HCT116 (cell line): Measurements from ENCODE around the gene MTSS2. TPM values are rescaled to one million over a fixed set of nuclear protein-coding genes. Genes with fewer than 3 reads are reported as not detected.

Experiments used
- ATAC-seq: fragments of 200-7000 bp; cut with Tn5 transposase; 2 replicates; pipeline ENCODE4 v1.9.1; 2020; ENCODE audit warnings: mild to moderate bottlenecking, moderate library complexity
- BruUV-seq: library from RNA; stranded (reverse); fragments of 400-500 nt; replicated peaks from 2 replicates; lab custom pipeline; 2021; lab: Mats Ljungman, UMichigan
- CTCF ChIA-PET: fragments of 300-600 bp; sonication (Branson Sonifier 250); formaldehyde crosslinking; loops from one replicate; lab custom pipeline; 2021; ENCODE audit warnings: antibody characterized with exemption; lab: Charles Lee
- POLR2A ChIA-PET: fragments of 300-600, 350-600 bp; sonication (Branson Sonifier 250); formaldehyde crosslinking; loops from one replicate; lab custom pipeline; 2021; ENCODE audit warnings: antibody characterized with exemption; lab: Charles Lee
- RAD21 ChIA-PET, 2 experiments: fragments of 300-600 bp; sonication (Branson Sonifier 250); formaldehyde crosslinking; loops; one replicate each; lab custom pipeline; 2023; ENCODE audit warnings: low total read pairs in 2 of 2; ENCODE audit not compliant: uncharacterized antibody in 2 of 2, unreplicated experiment in 2 of 2, low non-redundant PET in 1 of 2; lab: Charles Lee
- DNase-seq: peaks from one replicate; pipeline ENCODE4 v3.0.0-alpha.2; 2010; ENCODE audit warnings: low read depth, low spot score
- H2AFZ ChIP-seq: fragments of 200-600 bp; shearing (Covaris generic), sonication (generic); 2 replicates; pipeline ENCODE4 v1.6.1; 2017; ENCODE audit warnings: low read depth, mixed run types, mixed read lengths, antibody characterized with exemption, low read length; ENCODE audit not compliant: poor library complexity, severe bottlenecking
- H3K27ac ChIP-seq: 2 replicates; pipeline ENCODE4 v1.5.1; 2012; ENCODE audit warnings: low read depth, low read length
- H3K27me3 ChIP-seq: fragments of 200-600 bp; sonication (generic); 2 replicates; pipeline ENCODE4 v1.6.1; 2016; ENCODE audit warnings: mixed run types, low read length, mixed read lengths; ENCODE audit not compliant: insufficient read depth
- H3K36me3 ChIP-seq, 2 experiments: fragments of 200-500 bp in 1 of 2; fragments of 200-600 bp in 1 of 2; sonication (Bioruptor generic) in 1 of 2; sonication (generic) in 1 of 2; 2 replicates each; pipeline versions ENCODE4 v1.5.1 to v1.6.1; 2014 to 2016; ENCODE audit warnings: low read length in 2 of 2, inconsistent platforms in 1 of 2, mixed read lengths in 1 of 2, mixed run types in 1 of 2; ENCODE audit not compliant: insufficient read depth in 2 of 2, control insufficient read depth in 1 of 2
- H3K4me1 ChIP-seq, 2 experiments: fragments of 200-600 bp in 1 of 2; sonication (generic) in 1 of 2; 2 replicates each; pipeline versions ENCODE4 v1.5.1 to v1.6.1; 2012 to 2017; ENCODE audit warnings: low read length in 2 of 2, inconsistent platforms in 1 of 2, mild to moderate bottlenecking in 1 of 2, mixed read lengths in 1 of 2, mixed run types in 1 of 2, moderate library complexity in 1 of 2; ENCODE audit not compliant: insufficient read depth in 2 of 2, control insufficient read depth in 1 of 2
- H3K4me2 ChIP-seq: fragments of 200-600 bp; sonication (generic); 2 replicates; pipeline ENCODE4 v1.6.1; 2017; ENCODE audit warnings: mixed run types, low read length, mixed read lengths
- H3K4me3 ChIP-seq, 2 experiments: fragments of 200-600 bp in 1 of 2; sonication (generic) in 1 of 2; replicated peaks in 1 of 2; 2 replicates each; pipeline ENCODE4 v1.5.1; 2011 to 2016; ENCODE audit warnings: low read length in 2 of 2, control low read depth in 1 of 2, low read depth in 1 of 2, mild to moderate bottlenecking in 1 of 2, mixed read lengths in 1 of 2, mixed run types in 1 of 2
- H3K79me2 ChIP-seq: fragments of 200-600 bp; sonication (generic); 2 replicates; pipeline ENCODE4 v1.6.1; 2017; ENCODE audit warnings: mild to moderate bottlenecking, mixed run types, low read length, moderate library complexity, mixed read lengths; ENCODE audit not compliant: insufficient read depth
- H3K9ac ChIP-seq: fragments of 200-600 bp; sonication (generic); 2 replicates; pipeline ENCODE4 v1.6.1; 2016; ENCODE audit warnings: low read length, mixed read lengths
- H3K9me2 ChIP-seq: fragments of 200-600 bp; sonication (generic), shearing (Covaris generic); 2 replicates; pipeline ENCODE4 v1.6.1; 2017; ENCODE audit warnings: mixed run types, mild to moderate bottlenecking, moderate library complexity; ENCODE audit not compliant: insufficient read depth
- H3K9me3 ChIP-seq, 2 experiments: fragments of 200-500 bp in 1 of 2; fragments of 200-600 bp in 1 of 2; sonication (Bioruptor generic) in 1 of 2; sonication (generic) in 1 of 2; 2 replicates each; pipeline ENCODE4 v1.6.1; 2014 to 2017; ENCODE audit warnings: low read length in 2 of 2, mixed read lengths in 2 of 2, inconsistent platforms in 1 of 2, low read depth in 1 of 2, mild to moderate bottlenecking in 1 of 2, mixed run types in 1 of 2, moderate library complexity in 1 of 2; ENCODE audit not compliant: control insufficient read depth in 1 of 2, insufficient read depth in 1 of 2
- H4K20me1 ChIP-seq: fragments of 200-600 bp; sonication (generic), shearing (Covaris generic); 2 replicates; pipeline ENCODE4 v1.6.1; 2017; ENCODE audit warnings: mixed run types, mild to moderate bottlenecking, moderate library complexity; ENCODE audit not compliant: insufficient read depth
- CBX3 ChIP-seq: IDR thresholded peaks from 2 replicates; pipeline ENCODE4 v1.6.1; 2012; ENCODE audit warnings: low read depth
- CEBPB ChIP-seq: IDR thresholded peaks from 2 replicates; pipeline ENCODE4 v1.6.1; 2012; ENCODE audit warnings: low read depth
- ELF1 ChIP-seq: IDR thresholded peaks from 2 replicates; pipeline ENCODE4 v1.6.1; 2012; ENCODE audit warnings: low read depth, borderline replicate concordance
- EZH2 ChIP-seq: fragments of 200-600 bp; sonication (generic); IDR thresholded peaks from 2 replicates; pipeline ENCODE4 v1.6.1; 2017; ENCODE audit warnings: antibody characterized with exemption, mixed run types
- EZH2phosphoT487 ChIP-seq: fragments of 200-600 bp; IDR thresholded peaks from 2 replicates; pipeline ENCODE4 v1.6.1; 2018; ENCODE audit warnings: antibody characterized with exemption, borderline replicate concordance
- MAX ChIP-seq: IDR thresholded peaks from 2 replicates; pipeline ENCODE4 v1.6.1; 2012
- POLR2AphosphoS5 ChIP-seq: IDR thresholded peaks from 2 replicates; pipeline ENCODE4 v1.6.1; 2011; ENCODE audit warnings: mild to moderate bottlenecking, low read depth, low read length, moderate library complexity
- RAD21 ChIP-seq: IDR thresholded peaks from 2 replicates; pipeline ENCODE4 v1.6.1; 2012; ENCODE audit warnings: low read depth, mild to moderate bottlenecking
- SIN3A ChIP-seq: IDR thresholded peaks from 2 replicates; pipeline ENCODE4 v1.6.1; 2012; ENCODE audit warnings: low read depth
- intact Hi-C: fragments of 100-400 bp; cut with micrococcal nuclease; formaldehyde crosslinking; loops from 2 replicates; pipeline ENCODE4 v1.10.0; 2022
- total RNA-seq: library from RNA; stranded (reverse); gene quantifications from one replicate; pipeline ENCODE4 v1.2.1, GENCODE V29; 2021; ENCODE audit not compliant: unreplicated experiment
- TF ChIP-seq, protein P1 (sequence below): IDR thresholded peaks from 2 replicates; pipeline ENCODE4 v1.6.1; 2012; ENCODE audit warnings: low read depth
- TF ChIP-seq, protein P2 (sequence below), 3 experiments: fragments of 200-600 bp in 1 of 3; sonication (generic) in 1 of 3; IDR thresholded peaks in 2 of 3; conservative IDR thresholded peaks in 1 of 3; 2 replicates each; pipeline ENCODE4 v1.5.1; 2012 to 2017; ENCODE audit warnings: low read depth in 2 of 3, low read length in 2 of 3, antibody characterized with exemption in 1 of 3, borderline replicate concordance in 1 of 3, control low read depth in 1 of 3, mild to moderate bottlenecking in 1 of 3, mixed read lengths in 1 of 3, mixed run types in 1 of 3, moderate library complexity in 1 of 3; ENCODE audit not compliant: insufficient read depth in 1 of 3

MTSS2 gene
- total RNA-seq, 1 experiment from 2014 or later, result 41.8 TPM

DNA sequence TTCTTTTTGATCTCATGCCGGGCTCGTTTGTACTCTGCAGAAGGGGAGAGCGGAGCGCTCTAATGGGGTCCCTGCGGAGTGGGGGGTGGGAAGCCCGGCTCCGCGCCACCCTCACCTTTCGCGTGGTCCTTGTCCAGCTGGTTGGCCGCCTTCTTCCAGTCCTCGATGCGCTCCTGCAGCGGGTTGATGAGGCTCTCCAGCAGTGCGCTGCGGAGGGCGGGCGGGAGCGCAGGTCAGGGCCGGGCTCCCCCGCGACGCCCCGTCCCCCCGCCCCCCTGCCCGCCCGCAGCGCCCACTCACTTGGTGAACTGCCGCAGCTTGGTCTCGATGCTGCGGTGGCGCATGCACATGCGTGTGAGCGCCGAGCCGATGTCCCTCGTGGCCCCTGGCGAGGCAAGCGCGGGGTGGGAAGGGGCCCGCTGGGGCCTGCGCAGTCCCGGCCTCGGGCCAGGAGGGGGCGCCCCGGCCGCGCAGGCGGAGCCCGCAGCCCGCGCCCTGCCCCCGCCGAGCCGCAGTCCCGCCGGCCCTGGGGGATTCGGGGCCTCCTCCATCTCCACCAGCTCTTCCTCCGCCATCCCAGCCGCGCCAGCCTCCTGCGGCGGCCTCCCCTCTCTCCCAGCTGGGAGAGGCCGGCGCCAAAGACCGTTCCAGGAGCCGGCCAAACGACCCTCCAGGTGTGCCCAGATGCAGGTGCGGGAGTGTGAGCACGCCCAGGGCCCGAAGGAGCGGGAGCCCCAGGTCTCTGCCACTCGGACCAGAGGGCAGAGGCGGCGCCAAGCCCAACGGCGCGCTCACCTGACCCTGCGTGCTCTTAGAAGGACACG is 6.0 kb downstream of the MTSS2 start (continued):
- TF ChIP-seq, protein P1, sequence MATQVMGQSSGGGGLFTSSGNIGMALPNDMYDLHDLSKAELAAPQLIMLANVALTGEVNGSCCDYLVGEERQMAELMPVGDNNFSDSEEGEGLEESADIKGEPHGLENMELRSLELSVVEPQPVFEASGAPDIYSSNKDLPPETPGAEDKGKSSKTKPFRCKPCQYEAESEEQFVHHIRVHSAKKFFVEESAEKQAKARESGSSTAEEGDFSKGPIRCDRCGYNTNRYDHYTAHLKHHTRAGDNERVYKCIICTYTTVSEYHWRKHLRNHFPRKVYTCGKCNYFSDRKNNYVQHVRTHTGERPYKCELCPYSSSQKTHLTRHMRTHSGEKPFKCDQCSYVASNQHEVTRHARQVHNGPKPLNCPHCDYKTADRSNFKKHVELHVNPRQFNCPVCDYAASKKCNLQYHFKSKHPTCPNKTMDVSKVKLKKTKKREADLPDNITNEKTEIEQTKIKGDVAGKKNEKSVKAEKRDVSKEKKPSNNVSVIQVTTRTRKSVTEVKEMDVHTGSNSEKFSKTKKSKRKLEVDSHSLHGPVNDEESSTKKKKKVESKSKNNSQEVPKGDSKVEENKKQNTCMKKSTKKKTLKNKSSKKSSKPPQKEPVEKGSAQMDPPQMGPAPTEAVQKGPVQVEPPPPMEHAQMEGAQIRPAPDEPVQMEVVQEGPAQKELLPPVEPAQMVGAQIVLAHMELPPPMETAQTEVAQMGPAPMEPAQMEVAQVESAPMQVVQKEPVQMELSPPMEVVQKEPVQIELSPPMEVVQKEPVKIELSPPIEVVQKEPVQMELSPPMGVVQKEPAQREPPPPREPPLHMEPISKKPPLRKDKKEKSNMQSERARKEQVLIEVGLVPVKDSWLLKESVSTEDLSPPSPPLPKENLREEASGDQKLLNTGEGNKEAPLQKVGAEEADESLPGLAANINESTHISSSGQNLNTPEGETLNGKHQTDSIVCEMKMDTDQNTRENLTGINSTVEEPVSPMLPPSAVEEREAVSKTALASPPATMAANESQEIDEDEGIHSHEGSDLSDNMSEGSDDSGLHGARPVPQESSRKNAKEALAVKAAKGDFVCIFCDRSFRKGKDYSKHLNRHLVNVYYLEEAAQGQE, result no peak

GRCh38 chr16:70678898-70679670 is 6.8 kb downstream of the MTSS2 start:
- no peaks in the 10 kb centered on the region for H4K20me1 ChIP-seq
- H3K4me1 ChIP-seq, result peaks cover 0 to 6% of the 10 kb centered on the region in 2 experiments; a peak in 2 of 4 replicates
- H3K4me2 ChIP-seq, result no peak overlapping the region
- peaks cover 13 to 27% of the 10 kb centered on the region in 2 experiments; a peak in 3 of 4 replicates for H3K36me3 ChIP-seq
- intact Hi-C loops, result no loop called here
- CTCF ChIA-PET, result interaction anchor here (3.4 kb wide), 1 partner anchor 91 kb away, joined by 19 read pairs; no protein-coding TSS in a partner anchor
- RAD21 ChIA-PET, result no interaction called here
- TF ChIP-seq POLR2AphosphoS5, result no peak
- TF ChIP-seq ELF1, result no peak
- no peak for TF ChIP-seq EZH2phosphoT487
- no peak for TF ChIP-seq EZH2
- TF ChIP-seq MAX, result no peak
- TF ChIP-seq CBX3, result no peak
- TF ChIP-seq RAD21, result no peak
- TF ChIP-seq CEBPB, result no peak
- TF ChIP-seq, protein P2, sequence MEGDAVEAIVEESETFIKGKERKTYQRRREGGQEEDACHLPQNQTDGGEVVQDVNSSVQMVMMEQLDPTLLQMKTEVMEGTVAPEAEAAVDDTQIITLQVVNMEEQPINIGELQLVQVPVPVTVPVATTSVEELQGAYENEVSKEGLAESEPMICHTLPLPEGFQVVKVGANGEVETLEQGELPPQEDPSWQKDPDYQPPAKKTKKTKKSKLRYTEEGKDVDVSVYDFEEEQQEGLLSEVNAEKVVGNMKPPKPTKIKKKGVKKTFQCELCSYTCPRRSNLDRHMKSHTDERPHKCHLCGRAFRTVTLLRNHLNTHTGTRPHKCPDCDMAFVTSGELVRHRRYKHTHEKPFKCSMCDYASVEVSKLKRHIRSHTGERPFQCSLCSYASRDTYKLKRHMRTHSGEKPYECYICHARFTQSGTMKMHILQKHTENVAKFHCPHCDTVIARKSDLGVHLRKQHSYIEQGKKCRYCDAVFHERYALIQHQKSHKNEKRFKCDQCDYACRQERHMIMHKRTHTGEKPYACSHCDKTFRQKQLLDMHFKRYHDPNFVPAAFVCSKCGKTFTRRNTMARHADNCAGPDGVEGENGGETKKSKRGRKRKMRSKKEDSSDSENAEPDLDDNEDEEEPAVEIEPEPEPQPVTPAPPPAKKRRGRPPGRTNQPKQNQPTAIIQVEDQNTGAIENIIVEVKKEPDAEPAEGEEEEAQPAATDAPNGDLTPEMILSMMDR (IDR thresholded peaks at IDR 0.05 in 2 of 3, conservative IDR thresholded peaks at IDR 0.05 in 1 of 3; ENCODE audit: borderline replicate concordance in 1 of 3, insufficient read depth in 1 of 3, low read depth in 2 of 3, low read length in 2 of 3), result no peak
- TF ChIP-seq SIN3A, result no peak
- no peaks in the 10 kb centered on the region for H3K9me3 ChIP-seq
- no peak overlapping the region for H3K27ac ChIP-seq
- H3K4me3 ChIP-seq, result no peak overlapping the region
- POLR2A ChIA-PET, result no interaction called here
- H2AFZ ChIP-seq, result no peak overlapping the region
- no peaks in the 10 kb centered on the region for H3K9me2 ChIP-seq
- H3K79me2 ChIP-seq, result peaks cover 40% of the 10 kb centered on the region
- ATAC-seq, result no peak
- H3K27me3 ChIP-seq, result no peaks in the 10 kb centered on the region
- DNase-seq, result no peak
- H3K9ac ChIP-seq, result no peak overlapping the region
- BruUV-seq, result no TSS peak
